Measurements from ENCODE around the gene LPGAT1.

- TF ChIP-seq, protein P1, sequence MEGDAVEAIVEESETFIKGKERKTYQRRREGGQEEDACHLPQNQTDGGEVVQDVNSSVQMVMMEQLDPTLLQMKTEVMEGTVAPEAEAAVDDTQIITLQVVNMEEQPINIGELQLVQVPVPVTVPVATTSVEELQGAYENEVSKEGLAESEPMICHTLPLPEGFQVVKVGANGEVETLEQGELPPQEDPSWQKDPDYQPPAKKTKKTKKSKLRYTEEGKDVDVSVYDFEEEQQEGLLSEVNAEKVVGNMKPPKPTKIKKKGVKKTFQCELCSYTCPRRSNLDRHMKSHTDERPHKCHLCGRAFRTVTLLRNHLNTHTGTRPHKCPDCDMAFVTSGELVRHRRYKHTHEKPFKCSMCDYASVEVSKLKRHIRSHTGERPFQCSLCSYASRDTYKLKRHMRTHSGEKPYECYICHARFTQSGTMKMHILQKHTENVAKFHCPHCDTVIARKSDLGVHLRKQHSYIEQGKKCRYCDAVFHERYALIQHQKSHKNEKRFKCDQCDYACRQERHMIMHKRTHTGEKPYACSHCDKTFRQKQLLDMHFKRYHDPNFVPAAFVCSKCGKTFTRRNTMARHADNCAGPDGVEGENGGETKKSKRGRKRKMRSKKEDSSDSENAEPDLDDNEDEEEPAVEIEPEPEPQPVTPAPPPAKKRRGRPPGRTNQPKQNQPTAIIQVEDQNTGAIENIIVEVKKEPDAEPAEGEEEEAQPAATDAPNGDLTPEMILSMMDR (IDR thresholded peaks at IDR 0.05; ENCODE audit: poor library complexity): no peak
- TF ChIP-seq EZH2phosphoT487 (IDR thresholded peaks at IDR 0.05; ENCODE audit: low read depth, severe bottlenecking, unreplicated experiment): no peak
These were observed 20.6 kb upstream of the LPGAT1 start for GRCh38 chr1:211851174-211851573.
